ENCODE measurements around the gene NR3C1.

The NR3C1 gene

GRCh38 chr5:143229426-143229895, 174.0 kb downstream of the NR3C1 start:
- TF ChIP-seq CTCF (IDR thresholded peaks at IDR 0.05; ENCODE audit: insufficient read depth, low read depth, low read length, missing control alignments), result no peak
- peak overlapping the region; percentile 27 for H3K4me3 ChIP-seq (ENCODE audit: low read depth, low read length)
- peak; percentile 80 for DNase-seq (ENCODE audit: low read depth)

- no peak overlapping the region for H3K4me3 ChIP-seq (ENCODE audit: low read depth, low read length)
- no peak for DNase-seq (ENCODE audit: low read depth)
- TF ChIP-seq CTCF (IDR thresholded peaks at IDR 0.05; ENCODE audit: insufficient read depth, low read depth, low read length, missing control alignments), result no peak
These were observed 174.7 kb downstream of the NR3C1 start for GRCh38 chr5:143228597-143229293.
